Stimulated activated CD8-positive, alpha-beta memory T cell treated with anti-CD3 and anti-CD28 coated beads, Interleukin-4, amount 100 ng/mL, for 24 hours (primary cell): ENCODE data around the gene CHST8.
A peak's percentile ranks its signal among the peaks of the same experiment; 100 is the strongest.

Experiments
- DNase-seq: peaks from one replicate; pipeline ENCODE4 v3.0.0-alpha.2; 2020; ENCODE audit warnings: low read depth

CHST8 gene

GRCh38 chr19:33737681-33738371 is 116.1 kb downstream of the CHST8 start:
- no peak for DNase-seq

GRCh38 chr19:33740811-33741396 is 119.2 kb downstream of the CHST8 start:
- DNase-seq = no peak

- DNase-seq = no peak
Measured at GRCh38 chr19:33745297-33745696, 123.5 kb downstream of the CHST8 start.

GRCh38 chr19:33746159-33746558 is 124.4 kb downstream of the CHST8 start:
- no peak for DNase-seq

GRCh38 chr19:33747273-33747672 is 125.5 kb downstream of the CHST8 start:
- no peak for DNase-seq

- DNase-seq = no peak
Measured at GRCh38 chr19:33748231-33748630, 126.5 kb downstream of the CHST8 start.

GRCh38 chr19:33749016-33749415 is 127.3 kb downstream of the CHST8 start:
- no peak for DNase-seq

GRCh38 chr19:33749619-33750175 is 127.9 kb downstream of the CHST8 start:
- DNase-seq = no peak

GRCh38 chr19:33750587-33751435 is 129.1 kb downstream of the CHST8 start:
- no peak for DNase-seq

GRCh38 chr19:33751436-33751770 is 129.7 kb downstream of the CHST8 start:
- DNase-seq = no peak

GRCh38 chr19:33752018-33752800 is 130.5 kb downstream of the CHST8 start:
- no peak for DNase-seq

GRCh38 chr19:33752945-33753344 is 131.2 kb downstream of the CHST8 start:
- DNase-seq = no peak

- DNase-seq = no peak
Measured at GRCh38 chr19:33754361-33754760, 132.6 kb downstream of the CHST8 start.

GRCh38 chr19:33755099-33756035 is 133.6 kb downstream of the CHST8 start:
- no peak for DNase-seq

- no peak for DNase-seq
Measured at GRCh38 chr19:33756177-33756576, 134.4 kb downstream of the CHST8 start.

- no peak for DNase-seq
Measured at GRCh38 chr19:33758541-33759013, 136.8 kb downstream of the CHST8 start.

- DNase-seq = no peak
Measured at GRCh38 chr19:33759356-33759755, 137.6 kb downstream of the CHST8 start.

GRCh38 chr19:33763633-33764371 is 142.0 kb downstream of the CHST8 start:
- DNase-seq = no peak

- DNase-seq = no peak
Measured at GRCh38 chr19:33766623-33767022, 144.9 kb downstream of the CHST8 start.

GRCh38 chr19:33767898-33768413 is 146.2 kb downstream of the CHST8 start:
- DNase-seq = peak; percentile 4
